KOPT-K1 (cell line): ENCODE data around the gene EPGN.

Experiments
- H3K27ac ChIP-seq: fragments of 200-600 bp; sonication (generic); 2 replicates; pipeline ENCODE4 v1.5.1; 2016; ENCODE audit warnings: antibody characterized with exemption, mild to moderate bottlenecking, low read depth, low read length; ENCODE audit not compliant: poor library complexity, severe bottlenecking
- H3K36me3 ChIP-seq: fragments of 200-600 bp; sonication (generic); 2 replicates; pipeline ENCODE4 v1.5.1; 2017; ENCODE audit warnings: antibody characterized with exemption, mild to moderate bottlenecking, low read length, moderate library complexity; ENCODE audit not compliant: insufficient read depth
- H3K9me3 ChIP-seq: fragments of 200-600 bp; sonication (generic); 2 replicates; pipeline ENCODE4 v1.5.1; 2017; ENCODE audit warnings: antibody characterized with exemption, low read length, mild to moderate bottlenecking; ENCODE audit not compliant: insufficient read depth, poor library complexity, severe bottlenecking

EPGN gene

DNA sequence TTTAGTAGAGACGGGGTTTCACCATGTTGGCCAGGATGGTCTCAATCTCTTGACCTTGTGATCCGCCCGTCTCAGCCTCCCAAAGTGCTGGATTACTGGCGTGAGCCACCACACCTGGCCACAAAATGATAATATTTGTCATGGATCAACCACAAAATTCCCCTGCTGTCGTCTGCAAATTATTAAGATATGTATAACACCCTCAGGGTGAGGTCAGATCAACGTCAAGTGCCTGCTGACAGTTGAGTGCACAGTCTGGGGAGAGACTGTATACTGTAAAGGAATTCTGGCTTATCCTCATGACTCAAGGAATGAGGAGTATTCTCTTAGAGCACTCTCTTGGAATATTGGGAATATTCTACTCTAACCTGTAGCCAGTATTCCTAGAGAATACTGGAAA is 11.2 kb downstream of the EPGN start:
- Histone ChIP-seq H3K27ac (no peak overlapping the region), H3K9me3 (no peaks in the 10 kb centered on the region), H3K36me3 (no peaks in the 10 kb centered on the region)

DNA sequence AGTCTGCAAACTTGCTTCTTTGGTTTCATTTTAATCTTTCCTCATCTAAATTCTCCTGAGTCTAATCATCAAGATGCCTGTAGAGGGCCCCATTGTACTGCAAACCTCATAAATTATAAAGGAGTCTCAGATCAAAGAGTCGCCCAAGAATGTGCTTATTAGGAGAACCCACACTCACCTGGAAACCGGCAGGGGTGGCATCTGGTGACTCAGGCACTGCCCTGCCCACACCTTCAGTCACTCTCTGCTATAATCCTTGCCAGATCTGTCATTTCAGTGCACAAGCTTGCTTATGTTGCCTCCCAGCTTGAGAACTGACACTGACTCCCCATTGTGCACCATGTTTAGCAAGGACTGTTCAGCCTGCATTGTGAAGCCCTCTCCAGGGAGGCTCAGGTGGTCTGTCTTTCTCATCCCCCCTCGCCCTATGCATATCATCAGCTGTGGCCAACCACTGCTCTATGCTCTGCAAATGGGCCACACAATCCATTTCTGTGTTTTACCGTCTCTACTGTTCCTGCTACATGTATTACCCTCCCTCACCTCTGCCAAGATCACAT is 12.4 kb downstream of the EPGN start:
- Histone ChIP-seq H3K36me3 (no peaks in the 10 kb centered on the region), H3K27ac (no peak overlapping the region), H3K9me3 (no peaks in the 10 kb centered on the region)

- Histone ChIP-seq H3K9me3 (no peaks in the 10 kb centered on the region), H3K36me3 (no peaks in the 10 kb centered on the region), H3K27ac (no peak overlapping the region)
These were observed 14.0 kb downstream of the EPGN start for GRCh38 chr4:74322301-74322700.

DNA sequence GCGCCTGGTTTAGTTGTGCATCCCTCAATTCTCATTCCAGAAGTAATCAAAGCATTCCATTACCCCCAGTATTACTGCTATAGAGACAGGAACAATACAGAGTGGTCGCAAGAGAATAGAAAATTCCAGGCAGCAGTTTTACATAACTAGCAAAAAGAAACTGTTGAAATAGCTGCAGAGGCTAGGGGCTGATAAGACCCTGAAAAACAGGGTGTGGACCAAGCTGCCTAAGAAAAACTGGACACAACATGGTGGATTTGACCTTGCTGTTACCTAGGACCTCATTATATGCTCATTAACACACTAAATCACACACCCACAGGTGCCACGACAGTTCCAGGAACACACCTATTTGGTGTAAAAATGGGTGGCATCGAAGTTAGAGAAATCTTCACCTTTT is 15.4 kb downstream of the EPGN start:
- no peak overlapping the region for H3K27ac ChIP-seq
- H3K9me3 ChIP-seq, result no peaks in the 10 kb centered on the region
- H3K36me3 ChIP-seq, result no peaks in the 10 kb centered on the region

DNA sequence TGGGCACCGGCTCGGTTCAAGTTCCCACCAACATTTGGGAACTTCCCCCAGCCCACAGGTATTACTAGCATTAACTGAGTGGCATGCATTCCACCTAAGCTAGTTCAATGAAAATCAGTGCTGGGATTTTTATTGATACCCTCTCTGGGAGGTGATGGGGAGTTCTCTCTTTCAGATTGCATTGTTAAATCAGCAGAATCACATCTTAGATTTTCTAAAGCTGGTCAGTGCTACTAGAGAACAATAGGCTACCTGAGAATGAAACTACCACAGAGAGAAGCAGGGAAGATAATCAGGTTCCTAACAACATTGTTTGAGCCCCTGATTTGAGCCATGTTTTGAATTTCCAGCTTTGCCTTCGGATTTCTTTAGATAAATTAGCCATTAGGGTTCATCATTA is 16.0 kb downstream of the EPGN start:
- Histone ChIP-seq H3K9me3 (no peaks in the 10 kb centered on the region), H3K27ac (no peak overlapping the region), H3K36me3 (no peaks in the 10 kb centered on the region)

DNA sequence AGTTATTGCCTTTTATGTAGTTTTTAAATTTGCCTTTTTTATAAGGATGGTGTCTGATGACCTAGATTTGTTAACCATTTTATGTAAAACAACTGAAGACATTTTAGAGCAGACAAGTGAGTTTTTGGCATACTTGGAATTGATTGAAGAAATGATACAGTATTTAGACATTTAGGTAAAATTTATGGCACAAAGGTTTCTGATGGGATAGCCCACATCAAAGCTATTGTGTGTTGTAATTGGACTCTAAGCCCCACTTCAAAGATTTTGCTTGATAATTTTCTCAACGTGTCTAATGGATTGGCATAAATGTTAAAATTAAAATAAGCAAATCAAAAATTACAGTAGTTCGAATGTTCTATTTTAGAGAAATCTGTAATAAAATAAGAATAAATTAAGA is 17.6 kb downstream of the EPGN start:
- no peaks in the 10 kb centered on the region for H3K36me3 ChIP-seq
- H3K27ac ChIP-seq, result no peak overlapping the region
- H3K9me3 ChIP-seq, result no peaks in the 10 kb centered on the region

DNA sequence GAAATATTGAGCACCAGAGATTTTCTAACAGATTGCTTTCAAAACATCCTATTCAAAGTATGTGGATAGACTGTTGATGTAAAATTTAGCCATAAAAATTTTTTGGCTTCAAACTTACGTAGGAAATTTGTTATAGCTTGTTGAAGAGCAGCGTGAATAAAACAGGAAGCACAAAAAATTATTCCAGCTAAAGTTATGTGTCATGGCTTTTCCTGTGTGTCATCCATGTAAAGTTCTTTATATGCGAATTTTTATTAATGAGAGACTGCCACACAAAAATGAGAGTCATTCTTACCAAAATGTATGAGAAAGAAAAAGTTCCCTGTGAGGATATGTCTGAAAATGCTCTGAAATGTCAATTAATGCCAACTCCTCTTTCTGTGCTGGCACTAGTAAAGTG is 19.5 kb downstream of the EPGN start:
- Histone ChIP-seq H3K36me3 (no peaks in the 10 kb centered on the region), H3K27ac (no peak overlapping the region), H3K9me3 (no peaks in the 10 kb centered on the region)

DNA sequence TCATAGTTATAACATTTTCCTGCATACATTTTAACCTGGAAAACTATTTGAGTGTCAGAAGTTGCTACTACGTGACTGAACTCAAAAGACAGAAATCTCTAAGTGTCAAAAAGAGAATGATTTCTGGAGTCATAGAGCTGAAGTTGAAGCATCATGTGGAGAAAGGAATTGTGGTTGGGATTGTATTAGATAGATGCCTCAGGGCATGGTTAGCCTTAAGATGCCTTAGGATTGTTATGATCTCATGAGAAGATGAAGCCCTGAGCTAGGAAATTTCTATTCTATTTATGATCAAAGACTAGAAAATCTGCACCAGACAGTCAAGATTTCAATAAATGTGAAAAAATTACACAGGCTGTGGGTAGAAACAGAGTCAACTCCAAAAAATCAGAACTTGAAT is 20.2 kb downstream of the EPGN start:
- no peaks in the 10 kb centered on the region for H3K9me3 ChIP-seq
- no peaks in the 10 kb centered on the region for H3K36me3 ChIP-seq
- H3K27ac ChIP-seq, result no peak overlapping the region

GRCh38 chr4:74329307-74329706 is 21.0 kb downstream of the EPGN start:
- Histone ChIP-seq H3K9me3 (no peaks in the 10 kb centered on the region), H3K36me3 (no peaks in the 10 kb centered on the region), H3K27ac (no peak overlapping the region)

DNA sequence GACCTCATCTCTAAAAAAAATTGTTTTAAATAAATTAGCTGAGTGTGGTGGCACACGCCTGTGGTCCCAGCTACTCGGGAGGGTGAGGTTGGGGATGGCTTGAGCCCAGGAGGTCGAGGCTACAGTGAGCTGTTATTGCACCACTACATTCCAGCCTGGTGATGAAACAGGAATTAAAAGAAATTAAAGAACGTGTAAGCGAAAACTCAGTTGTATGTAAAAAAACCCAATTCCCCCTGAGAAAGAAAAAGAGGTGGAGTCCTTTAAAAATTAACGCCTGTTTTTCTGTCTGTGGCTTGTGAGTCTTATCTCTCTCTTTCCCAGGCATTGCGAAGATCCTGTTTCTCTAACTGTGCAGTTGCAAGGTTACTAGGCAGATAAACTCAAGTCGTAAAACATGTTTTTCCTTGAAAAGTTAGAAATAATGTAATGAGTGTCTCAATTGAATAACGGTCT is 22.1 kb downstream of the EPGN start:
- Histone ChIP-seq H3K9me3 (no peaks in the 10 kb centered on the region), H3K36me3 (no peaks in the 10 kb centered on the region), H3K27ac (no peak overlapping the region)

DNA sequence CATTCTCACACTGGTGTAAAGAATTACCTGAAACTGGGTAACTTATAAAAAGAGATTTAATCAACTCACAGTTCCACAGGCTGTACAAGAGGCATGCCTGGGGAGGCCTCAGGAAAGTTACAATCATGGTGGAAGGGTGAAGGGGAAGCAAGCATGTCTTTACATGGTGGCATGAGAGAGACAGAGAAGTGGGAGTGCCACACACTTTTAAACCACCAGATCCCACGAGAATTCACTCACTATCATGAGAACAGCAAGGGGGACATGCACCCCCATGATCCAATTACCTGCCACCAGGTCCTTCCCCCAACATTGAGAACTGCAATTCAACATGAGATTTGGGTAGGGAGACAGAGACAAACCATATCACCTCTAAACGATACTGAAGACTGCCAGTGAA is 23.0 kb downstream of the EPGN start:
- Histone ChIP-seq H3K27ac (no peak overlapping the region), H3K9me3 (no peaks in the 10 kb centered on the region), H3K36me3 (no peaks in the 10 kb centered on the region)

- Histone ChIP-seq H3K36me3 (no peaks in the 10 kb centered on the region), H3K9me3 (no peaks in the 10 kb centered on the region), H3K27ac (no peak overlapping the region)
These were observed 23.7 kb downstream of the EPGN start for GRCh38 chr4:74331944-74332343.

GRCh38 chr4:74334636-74335035 is 26.4 kb downstream of the EPGN start:
- no peak overlapping the region for H3K27ac ChIP-seq
- no peaks in the 10 kb centered on the region for H3K9me3 ChIP-seq
- no peaks in the 10 kb centered on the region for H3K36me3 ChIP-seq

DNA sequence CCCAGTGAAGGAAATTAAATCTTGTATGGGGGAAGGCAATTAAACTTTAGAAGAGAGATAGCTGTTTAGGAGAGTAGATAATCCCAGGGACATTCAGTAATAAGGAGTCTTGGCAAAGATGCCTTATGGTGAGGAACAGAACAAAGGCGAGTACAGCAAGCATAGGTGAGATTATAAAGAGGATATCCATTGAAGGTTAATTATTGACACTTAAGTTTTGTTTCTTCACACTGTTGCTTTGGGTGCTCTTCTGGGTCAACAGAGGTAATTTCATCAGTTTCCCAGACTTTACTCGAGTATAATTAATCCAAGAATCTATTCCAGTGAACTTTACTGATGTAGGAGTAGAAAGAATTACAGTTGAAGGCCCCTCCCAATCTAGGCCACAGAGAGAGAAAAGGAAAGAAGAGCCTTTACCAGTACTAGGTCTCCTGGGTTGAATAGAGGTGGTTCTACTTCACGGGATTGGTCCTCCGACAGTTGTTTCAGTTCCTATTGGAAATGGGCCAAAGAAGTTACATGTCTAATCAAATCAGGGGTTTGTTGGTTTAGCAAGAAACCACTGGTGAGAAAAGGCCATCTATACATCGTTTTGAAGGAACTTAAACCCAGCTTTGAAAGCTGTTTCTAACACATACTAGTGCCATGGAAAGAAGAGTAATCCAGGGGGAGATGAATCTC is 27.2 kb downstream of the EPGN start:
- H3K27ac ChIP-seq, result no peak overlapping the region
- no peaks in the 10 kb centered on the region for H3K36me3 ChIP-seq
- H3K9me3 ChIP-seq, result no peaks in the 10 kb centered on the region

DNA sequence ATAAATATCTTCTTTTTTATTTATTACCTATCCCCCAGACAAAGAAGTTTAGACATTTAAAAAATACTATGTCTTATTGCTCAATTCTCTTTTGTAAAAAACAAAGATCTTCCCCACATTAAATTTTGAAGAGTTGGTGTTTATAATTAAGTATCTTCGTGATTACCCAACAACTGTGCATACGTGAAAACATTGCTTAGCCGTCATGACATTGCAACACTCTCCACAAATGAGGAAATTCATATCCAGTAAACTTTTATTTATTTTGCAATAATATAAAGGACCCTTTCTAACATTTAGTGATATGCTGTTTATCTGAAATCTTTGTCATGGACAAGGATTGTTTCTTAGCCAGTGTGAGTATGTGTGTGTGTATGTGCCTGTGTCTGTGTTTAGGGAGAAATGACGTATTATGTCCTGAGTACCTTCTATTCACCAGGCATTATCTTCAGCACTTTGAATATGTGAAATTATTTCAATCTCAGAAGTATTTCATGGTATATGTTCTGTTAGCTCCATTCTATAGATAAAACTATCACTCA is 30.6 kb downstream of the EPGN start:
- H3K27ac ChIP-seq, result no peak overlapping the region
- peaks cover 6% of the 10 kb centered on the region for H3K9me3 ChIP-seq
- no peaks in the 10 kb centered on the region for H3K36me3 ChIP-seq

- H3K9me3 ChIP-seq, result peaks cover 12% of the 10 kb centered on the region
- H3K36me3 ChIP-seq, result no peaks in the 10 kb centered on the region
- no peak overlapping the region for H3K27ac ChIP-seq
These were observed 31.2 kb downstream of the EPGN start for GRCh38 chr4:74339501-74339900.
